Measurements from ENCODE around the gene SRRD. TPM values are rescaled to one million over a fixed set of nuclear protein-coding genes. Genes with fewer than 3 reads are reported as not detected.

The SRRD gene
- total and polyA plus RNA-seq, 2 experiments from 2014 or later: 29.5 to 31.2 TPM

GRCh38 chr22:26514419-26515161 lies 30.9 kb downstream of the SRRD start:
- no peaks in the 10 kb centered on the region for H3K27me3 ChIP-seq
- TF ChIP-seq EZH2 (IDR thresholded peaks at IDR 0.05; ENCODE audit: borderline replicate concordance): no peak
- TF ChIP-seq EZH2phosphoT487 (IDR thresholded peaks at IDR 0.05; ENCODE audit: low read depth, severe bottlenecking, unreplicated experiment): no peak
- TF ChIP-seq CTCF (IDR thresholded peaks at IDR 0.05; ENCODE audit: poor library complexity): no peak

GRCh38 chr22:26515931-26516330 lies 32.3 kb downstream of the SRRD start:
- Histone ChIP-seq H3K9me3 (ENCODE audit: low read depth) (no peaks in the 10 kb centered on the region), H2AFZ (no peak overlapping the region), H3K4me1 (ENCODE audit: insufficient read depth) (peaks cover 9% of the 10 kb centered on the region), H3K9me2 (replicated peaks; ENCODE audit: insufficient read depth) (no peaks in the 10 kb centered on the region), H4K20me1 (ENCODE audit: insufficient read depth, poor library complexity, severe bottlenecking) (no peaks in the 10 kb centered on the region), H3K36me3 (replicated peaks; ENCODE audit: insufficient read depth, low read depth) (no peaks in the 10 kb centered on the region), H3K79me2 (peaks cover 22% of the 10 kb centered on the region), H3K27me3 (no peaks in the 10 kb centered on the region), H3K4me3 (no peak overlapping the region), H3K4me2 (no peak overlapping the region), H3K27ac (no peak overlapping the region)
- DNase-seq (ENCODE audit: low spot score): no peak
- TF ChIP-seq CTCF (IDR thresholded peaks at IDR 0.05; ENCODE audit: poor library complexity) (no peak), EZH2 (IDR thresholded peaks at IDR 0.05; ENCODE audit: borderline replicate concordance) (no peak), EZH2phosphoT487 (IDR thresholded peaks at IDR 0.05; ENCODE audit: low read depth, severe bottlenecking, unreplicated experiment) (no peak)
- 88% methylated on average over 3 of the region's 3 CpGs for WGBS (ENCODE audit: low lambda C conversion rate, missing lambda C conversion rate)

More at GRCh38 chr22:26514419-26515161, 30.9 kb downstream of the SRRD start:
- no peak overlapping the region for H2AFZ ChIP-seq
- peak overlapping the region; percentile 91 for H3K4me2 ChIP-seq
- H3K27ac ChIP-seq: no peak overlapping the region
- no peaks in the 10 kb centered on the region for H3K36me3 ChIP-seq (replicated peaks; ENCODE audit: insufficient read depth, low read depth)
- no peaks in the 10 kb centered on the region for H3K9me2 ChIP-seq (replicated peaks; ENCODE audit: insufficient read depth)
- peaks cover 28% of the 10 kb centered on the region for H3K79me2 ChIP-seq
- DNase-seq (ENCODE audit: low spot score): no peak
- 94% methylated on average over 12 of the region's 12 CpGs for WGBS (ENCODE audit: low lambda C conversion rate, missing lambda C conversion rate)
- H4K20me1 ChIP-seq (ENCODE audit: insufficient read depth, poor library complexity, severe bottlenecking): no peaks in the 10 kb centered on the region
- H3K4me1 ChIP-seq (ENCODE audit: insufficient read depth): peaks cover 9% of the 10 kb centered on the region
- no peak overlapping the region for H3K4me3 ChIP-seq
- no peaks in the 10 kb centered on the region for H3K9me3 ChIP-seq (ENCODE audit: low read depth)

- no peak for DNase-seq (ENCODE audit: low spot score)
- Histone ChIP-seq H3K4me1 (ENCODE audit: insufficient read depth) (peaks cover 9% of the 10 kb centered on the region), H3K4me2 (no peak overlapping the region), H4K20me1 (ENCODE audit: insufficient read depth, poor library complexity, severe bottlenecking) (no peaks in the 10 kb centered on the region), H3K9me3 (ENCODE audit: low read depth) (no peaks in the 10 kb centered on the region), H3K4me3 (no peak overlapping the region), H3K9me2 (replicated peaks; ENCODE audit: insufficient read depth) (no peaks in the 10 kb centered on the region), H3K36me3 (replicated peaks; ENCODE audit: insufficient read depth, low read depth) (no peaks in the 10 kb centered on the region), H2AFZ (no peak overlapping the region), H3K79me2 (peaks cover 17% of the 10 kb centered on the region), H3K27ac (no peak overlapping the region), H3K27me3 (no peaks in the 10 kb centered on the region)
- no peak for TF ChIP-seq EZH2phosphoT487 (IDR thresholded peaks at IDR 0.05; ENCODE audit: low read depth, severe bottlenecking, unreplicated experiment)
- TF ChIP-seq EZH2 (IDR thresholded peaks at IDR 0.05; ENCODE audit: borderline replicate concordance): no peak
- no peak for TF ChIP-seq CTCF (IDR thresholded peaks at IDR 0.05; ENCODE audit: poor library complexity)
- WGBS (ENCODE audit: low lambda C conversion rate, missing lambda C conversion rate): 100% methylated on average over 1 of the region's 1 CpG
Observed at GRCh38 chr22:26516503-26516902, 32.8 kb downstream of the SRRD start.
